HepG2 (cell line): Measurements from ENCODE around the gene CLN6. TPM values are rescaled to one million over a fixed set of nuclear protein-coding genes. Genes with fewer than 3 reads are reported as not detected.

ENCODE experiments used
- ATAC-seq: fragments of 200-7000 bp; cut with Tn5 transposase; 3 replicates; pipeline ENCODE4 v1.9.1; 2020; ENCODE audit warnings: mild to moderate bottlenecking, moderate library complexity
- BruUV-seq: library from RNA; stranded (reverse); fragments of 400-500 nt; replicated peaks from 2 replicates; lab custom pipeline; 2021; lab: Mats Ljungman, UMichigan
- CTCF ChIA-PET: fragments of 300-600 bp; formaldehyde crosslinking; extraction: SDS; loops from one replicate; lab custom pipeline; 2021; ENCODE audit warnings: low total read pairs, inconsistent platforms, low intra/inter-chr PET ratio; lab: Yijun Ruan, JAX
- POLR2A ChIA-PET: fragments of 350-600 bp; sonication (Branson Sonifier 250); formaldehyde crosslinking; loops from one replicate; lab custom pipeline; 2020; ENCODE audit warnings: antibody characterized with exemption, inconsistent platforms; lab: Yijun Ruan, JAX
- DNase-seq: peaks from one replicate; pipeline ENCODE4 v3.0.0-alpha.2; 2015; ENCODE audit warnings: low spot score
- FAIRE-seq: peaks from 3 replicates; lab custom pipeline; 2011; peaks lifted over from hg19 to GRCh38; lab: Jason Lieb, UNC
- H2AFZ ChIP-seq: one replicate; pipeline ENCODE4 v1.6.1; 2011; ENCODE audit warnings: low read length, inconsistent platforms
- H3K27ac ChIP-seq: fragments of 300-600 bp; 3 replicates; pipeline ENCODE4 v1.8.0; 2011; ENCODE audit warnings: mixed run types, mild to moderate bottlenecking, mixed read lengths, low read length, inconsistent platforms; ENCODE audit not compliant: insufficient read depth; ENCODE audit errors: extremely low read length
- H3K27me3 ChIP-seq, 2 experiments: fragments of 200-600 bp in 1 of 2; 2 replicates in 1 of 2; 3 replicates in 1 of 2; pipeline versions ENCODE4 v1.6.0 to v1.8.0; 2011; ENCODE audit warnings: low read length in 2 of 2, mild to moderate bottlenecking in 2 of 2, moderate library complexity in 2 of 2, inconsistent platforms in 1 of 2; ENCODE audit not compliant: insufficient read depth in 2 of 2, control insufficient read depth in 1 of 2
- H3K36me3 ChIP-seq, 2 experiments: fragments of 200-600 bp in 1 of 2; replicated peaks in 1 of 2; 2 replicates in 1 of 2; 3 replicates in 1 of 2; pipeline versions ENCODE4 v1.5.1 to v1.8.0; 2011; ENCODE audit warnings: low read length in 2 of 2, inconsistent platforms in 1 of 2; ENCODE audit not compliant: insufficient read depth in 2 of 2, control insufficient read depth in 1 of 2
- H3K4me1 ChIP-seq: 2 replicates; pipeline ENCODE4 v1.5.1; 2012; ENCODE audit warnings: low read length, inconsistent platforms; ENCODE audit not compliant: insufficient read depth
- H3K4me2 ChIP-seq: 2 replicates; pipeline ENCODE4 v1.6.0; 2011; ENCODE audit warnings: low read depth, low read length, inconsistent platforms
- H3K4me3 ChIP-seq, 3 experiments: fragments of 200-600 bp in 1 of 3; sonication (generic), shearing (Covaris generic) in 1 of 3; replicated peaks in 1 of 3; 2 replicates each; pipeline ENCODE4 v1.5.1; 2011 to 2016; ENCODE audit warnings: low read length in 3 of 3, inconsistent platforms in 2 of 3, low read depth in 2 of 3, mild to moderate bottlenecking in 2 of 3, control low read depth in 1 of 3, mixed read lengths in 1 of 3; ENCODE audit not compliant: insufficient read depth in 1 of 3
- H3K79me2 ChIP-seq: one replicate; pipeline ENCODE4 v1.6.1; 2011; ENCODE audit warnings: low read length, inconsistent platforms; ENCODE audit not compliant: insufficient read depth
- H3K9ac ChIP-seq: 2 replicates; pipeline ENCODE4 v1.6.0; 2011; ENCODE audit warnings: mild to moderate bottlenecking, low read depth, low read length, inconsistent platforms; ENCODE audit not compliant: insufficient read depth
- H3K9me3 ChIP-seq: 2 replicates; pipeline ENCODE4 v1.5.1; 2012; ENCODE audit warnings: mild to moderate bottlenecking, low read length
- H4K20me1 ChIP-seq: 2 replicates; pipeline ENCODE4 v1.6.0; 2011; ENCODE audit warnings: inconsistent platforms, mild to moderate bottlenecking, low read length, moderate library complexity; ENCODE audit not compliant: insufficient read depth
- U2AF1 ChIP-seq: fragments of 200-400 bp; formaldehyde crosslinking; optimal IDR thresholded peaks from 2 replicates; pipeline ENCODE3; 2017; ENCODE audit warnings: mild to moderate bottlenecking, low read depth, low read length
- ZNF646 ChIP-seq: sonication (generic); formaldehyde crosslinking; IDR thresholded peaks from 2 replicates; pipeline ENCODE4 v1.9.0; 2021; ENCODE audit warnings: mild to moderate bottlenecking, missing genetic modification reagents
- ZNF691 ChIP-seq: sonication (generic); formaldehyde crosslinking; IDR thresholded peaks from 2 replicates; pipeline ENCODE4 v1.4.0; 2020; ENCODE audit warnings: missing genetic modification reagents, low read depth, mild to moderate bottlenecking, borderline replicate concordance
- ZNF746 ChIP-seq: sonication (generic); formaldehyde crosslinking; IDR thresholded peaks from 2 replicates; pipeline ENCODE4 v1.8.0; 2022; ENCODE audit warnings: mild to moderate bottlenecking, missing genetic modification reagents
- WGBS: methylation state at CpG from one replicate; pipeline ENCODE4 v1.1.6; 2017; ENCODE audit warnings: low lambda C conversion rate; 5-methylcytosine and 5-hydroxymethylcytosine counted together
- in situ Hi-C: cut with HindIII; loops from 2 replicates; pipeline ENCODE4 v1.10.0; 2017; ENCODE audit warnings: low pct_unique_long_range_greater_than_20kb; ENCODE audit not compliant: extremely low pct_ligation_motif_present
- intact Hi-C: fragments of 100-400 bp; cut with micrococcal nuclease; formaldehyde crosslinking; loops from one replicate; pipeline ENCODE4 v1.10.0; 2022; ENCODE audit not compliant: unreplicated experiment
- polyA plus RNA-seq, 8 experiments: library from polyadenylated mRNA; depleted of rRNA in 3 of 8; stranded (reverse) in 7 of 8; unstranded in 1 of 8; fragments of >200 nt; fragmentation: Illumina TruSeq in 4 of 8; extraction: Trizol in 4 of 8; gene quantifications; 2 replicates each; pipeline versions ENCODE4 v1.2.1 to v1.2.3, GENCODE V29; 2011 to 2016; ENCODE audit warnings: low read depth in 4 of 8, missing spikeins in 1 of 8, mixed read lengths in 1 of 8; ENCODE audit not compliant: insufficient read depth in 1 of 8
- total RNA-seq, 5 experiments: library from RNA; depleted of rRNA; stranded (reverse); fragments of >200 nt; fragmentation: Illumina TruSeq; extraction: Trizol; gene quantifications; 2 replicates each; pipeline ENCODE4 v1.2.3, GENCODE V29; 2016; ENCODE audit warnings: low read depth in 1 of 5

Gene CLN6
- total and polyA plus RNA-seq, 2 of the 13 experiments (the other 11 are each of a cell fraction or from before 2014, with no cell fraction given): 24.9 to 27.1 TPM

GRCh38 chr15:68241088-68241935, 11.8 kb upstream of the CLN6 start:
- no peaks in the 10 kb centered on the region for H3K27me3 ChIP-seq
- 14% methylated on average over 5 of the region's 5 CpGs for WGBS
- H3K36me3 ChIP-seq: no peaks in the 10 kb centered on the region
- H3K4me3 ChIP-seq: no peak overlapping the region
- no peak for TF ChIP-seq ZNF646 (CRISPR knock-in tag)
- TF ChIP-seq ZNF746: no peak
- no peak for TF ChIP-seq U2AF1
- no peak for TF ChIP-seq ZNF691 (CRISPR knock-in tag)
- no peak overlapping the region for H3K27ac ChIP-seq
- intact Hi-C loops (no loop called here), in situ Hi-C loops (no loop called here)
- no peak overlapping the region for H3K9ac ChIP-seq
- no TSS peak for BruUV-seq
- H2AFZ ChIP-seq: no peak overlapping the region
- ChIA-PET CTCF (no interaction called here), POLR2A (no interaction called here)
- H3K79me2 ChIP-seq: no peaks in the 10 kb centered on the region
- FAIRE-seq (no peak), ATAC-seq (no peak), DNase-seq (no peak)
- H3K9me3 ChIP-seq: peaks cover 8% of the 10 kb centered on the region
- H3K4me1 ChIP-seq: no peaks in the 10 kb centered on the region
- no peak overlapping the region for H3K4me2 ChIP-seq
- no peaks in the 10 kb centered on the region for H4K20me1 ChIP-seq
